H9 (cell line): ENCODE measurements around the gene CCNT1. TPM values are rescaled to one million over a fixed set of nuclear protein-coding genes. Genes with fewer than 3 reads are reported as not detected.

Experiments
- DNase-seq: peaks from one replicate; pipeline ENCODE4 v3.0.0-alpha.2; 2017
- H2AFZ ChIP-seq: one replicate; pipeline ENCODE4 v1.6.1; 2013; ENCODE audit warnings: mild to moderate bottlenecking, low read length, control low read depth, moderate library complexity
- H2AK5ac ChIP-seq: 2 replicates; pipeline ENCODE4 v1.6.1; 2013; ENCODE audit warnings: low read length, control low read depth, mixed read lengths; ENCODE audit not compliant: insufficient read length
- H2BK120ac ChIP-seq: one replicate; pipeline ENCODE4 v1.6.1; 2013; ENCODE audit warnings: low read depth, mild to moderate bottlenecking, low read length, control low read depth, inconsistent platforms; ENCODE audit not compliant: poor library complexity, severe bottlenecking
- H2BK12ac ChIP-seq: 2 replicates; pipeline ENCODE4 v1.6.1; 2013; ENCODE audit warnings: low read length, control low read depth, mixed read lengths, low read depth; ENCODE audit not compliant: insufficient read length
- H2BK15ac ChIP-seq: 2 replicates; pipeline ENCODE4 v1.6.1; 2013; ENCODE audit warnings: low read depth, low read length, control low read depth
- H2BK20ac ChIP-seq: one replicate; pipeline ENCODE4 v1.6.1; 2013; ENCODE audit warnings: low read depth, mild to moderate bottlenecking, low read length, control low read depth, inconsistent platforms; ENCODE audit not compliant: poor library complexity, severe bottlenecking
- H2BK5ac ChIP-seq: 2 replicates; pipeline ENCODE4 v1.6.1; 2013; ENCODE audit warnings: low read length, control low read depth, mixed read lengths; ENCODE audit not compliant: insufficient read length
- H3K14ac ChIP-seq: 2 replicates; pipeline ENCODE4 v1.6.1; 2013; ENCODE audit warnings: low read length, control low read depth; ENCODE audit not compliant: insufficient read depth
- H3K18ac ChIP-seq: 2 replicates; pipeline ENCODE4 v1.6.1; 2013; ENCODE audit warnings: low read depth, mild to moderate bottlenecking, mixed read lengths, low read length, control low read depth; ENCODE audit not compliant: insufficient read length
- H3K23ac ChIP-seq: 2 replicates; pipeline ENCODE4 v1.6.1; 2013; ENCODE audit warnings: low read length, control low read depth, mixed read lengths, low read depth; ENCODE audit not compliant: insufficient read length
- H3K23me2 ChIP-seq: 2 replicates; pipeline ENCODE4 v1.6.1; 2013; ENCODE audit warnings: low read depth, mild to moderate bottlenecking, mixed read lengths, low read length, control low read depth; ENCODE audit not compliant: insufficient read length, poor library complexity, severe bottlenecking
- H3K27ac ChIP-seq: 2 replicates; pipeline ENCODE4 v1.5.1; 2013; ENCODE audit warnings: low read length, control low read depth, mixed read lengths, low read depth; ENCODE audit not compliant: insufficient read length
- H3K27me3 ChIP-seq: 2 replicates; pipeline ENCODE4 v1.6.1; 2013; ENCODE audit warnings: low read length, control low read depth, inconsistent platforms; ENCODE audit not compliant: insufficient read depth
- H3K4ac ChIP-seq: 2 replicates; pipeline ENCODE4 v1.6.1; 2013; ENCODE audit warnings: low read depth, mild to moderate bottlenecking, control low read depth, inconsistent platforms, low read length, moderate library complexity
- H3K4me1 ChIP-seq: 2 replicates; pipeline ENCODE4 v1.6.1; 2013; ENCODE audit warnings: low read length, control low read depth, inconsistent platforms; ENCODE audit not compliant: insufficient read depth
- H3K4me2 ChIP-seq: 2 replicates; pipeline ENCODE4 v1.6.1; 2013; ENCODE audit warnings: low read length, control low read depth, mixed read lengths; ENCODE audit not compliant: insufficient read length, insufficient read depth
- H3K56ac ChIP-seq: 2 replicates; pipeline ENCODE4 v1.6.1; 2013; ENCODE audit warnings: low read depth, mild to moderate bottlenecking, mixed read lengths, low read length, control low read depth; ENCODE audit not compliant: insufficient read length
- H3K79me1 ChIP-seq: 2 replicates; pipeline ENCODE4 v1.6.1; 2013; ENCODE audit warnings: low read depth, mild to moderate bottlenecking, moderate library complexity, low read length, control low read depth, inconsistent platforms; ENCODE audit not compliant: insufficient read depth, poor library complexity, severe bottlenecking
- H3K79me2 ChIP-seq: 2 replicates; pipeline ENCODE4 v1.6.1; 2013; ENCODE audit warnings: low read length, control low read depth, inconsistent platforms; ENCODE audit not compliant: insufficient read depth
- H3K9ac ChIP-seq: 2 replicates; pipeline ENCODE4 v1.6.1; 2013; ENCODE audit warnings: low read length, control low read depth, mixed read lengths; ENCODE audit not compliant: insufficient read length; ENCODE audit errors: extremely low read depth
- H3K9me3 ChIP-seq: one replicate; pipeline ENCODE4 v1.6.1; 2013; ENCODE audit warnings: low read depth, low read length, inconsistent platforms; ENCODE audit not compliant: control insufficient read depth
- H3T11ph ChIP-seq: one replicate; pipeline ENCODE4 v1.6.1; 2013; ENCODE audit warnings: mild to moderate bottlenecking, low read length, control low read depth, inconsistent platforms
- H4K20me1 ChIP-seq: one replicate; pipeline ENCODE4 v1.6.1; 2013; ENCODE audit not compliant: control insufficient read depth, insufficient read length, insufficient read depth
- H4K5ac ChIP-seq: 2 replicates; pipeline ENCODE4 v1.6.1; 2013; ENCODE audit warnings: low read depth, mild to moderate bottlenecking, mixed read lengths, low read length, control low read depth; ENCODE audit not compliant: insufficient read length
- H4K8ac ChIP-seq: replicated peaks from 2 replicates; pipeline ENCODE4 v1.6.1; 2013; ENCODE audit warnings: low read length, control low read depth, mixed read lengths, low read depth; ENCODE audit not compliant: insufficient read length
- H4K91ac ChIP-seq: 2 replicates; pipeline ENCODE4 v1.6.1; 2013; ENCODE audit warnings: low read depth, mild to moderate bottlenecking, moderate library complexity, mixed read lengths, low read length, control low read depth; ENCODE audit not compliant: insufficient read length
- H3K27ac Mint-ChIP-seq, 3 experiments: 2 replicates in 2 of 3; 3 replicates in 1 of 3; pipeline ENCODE4 v1.8.0; 2020 to 2021; ENCODE audit warnings: mixed read lengths in 3 of 3, mild to moderate bottlenecking in 1 of 3, moderate library complexity in 1 of 3
- H3K27me3 Mint-ChIP-seq: 2 replicates; pipeline ENCODE4 v1.8.0; 2021; ENCODE audit warnings: low read depth, mild to moderate bottlenecking, moderate library complexity, mixed read lengths
- H3K36me3 Mint-ChIP-seq, 3 experiments: 2 replicates in 2 of 3; 3 replicates in 1 of 3; pipeline ENCODE4 v1.8.0; 2020 to 2021; ENCODE audit warnings: low read depth in 3 of 3, mixed read lengths in 3 of 3; ENCODE audit not compliant: insufficient read depth in 1 of 3
- H3K4me1 Mint-ChIP-seq, 2 experiments: 2 replicates each; pipeline ENCODE4 v1.8.0; 2020; ENCODE audit warnings: mixed read lengths in 2 of 2
- H3K4me3 Mint-ChIP-seq, 2 experiments: 2 replicates in 1 of 2; 3 replicates in 1 of 2; pipeline ENCODE4 v1.8.0; 2020 to 2021; ENCODE audit warnings: mild to moderate bottlenecking in 2 of 2, mixed read lengths in 2 of 2, moderate library complexity in 1 of 2
- H3K9me3 Mint-ChIP-seq, 2 experiments: 2 replicates in 1 of 2; 3 replicates in 1 of 2; pipeline ENCODE4 v1.8.0; 2020; ENCODE audit warnings: mild to moderate bottlenecking in 2 of 2, mixed read lengths in 2 of 2, moderate library complexity in 1 of 2
- WGBS: extraction: QIAGEN DNeasy Blood & Tissue Kit; methylation state at CpG from one replicate; pipeline ENCODE4 v1.1.7; 2013; ENCODE audit warnings: missing lambda C conversion rate, low lambda C conversion rate, mixed read lengths; ENCODE audit not compliant: insufficient read length; ENCODE audit errors: extremely low coverage; 5-methylcytosine and 5-hydroxymethylcytosine counted together
- total RNA-seq: library from RNA; stranded (reverse); gene quantifications from 2 replicates; pipeline ENCODE4 v1.2.1, GENCODE V29; 2021
- TF ChIP-seq, protein P1 (sequence below): fragments of 200-600 bp; sonication (generic); conservative IDR thresholded peaks from 3 replicates; pipeline ENCODE4 v1.8.0; 2021; ENCODE audit warnings: antibody characterized with exemption, mild to moderate bottlenecking

CCNT1 gene
- total RNA-seq, 1 experiment from 2014 or later = 53.1 TPM

DNA sequence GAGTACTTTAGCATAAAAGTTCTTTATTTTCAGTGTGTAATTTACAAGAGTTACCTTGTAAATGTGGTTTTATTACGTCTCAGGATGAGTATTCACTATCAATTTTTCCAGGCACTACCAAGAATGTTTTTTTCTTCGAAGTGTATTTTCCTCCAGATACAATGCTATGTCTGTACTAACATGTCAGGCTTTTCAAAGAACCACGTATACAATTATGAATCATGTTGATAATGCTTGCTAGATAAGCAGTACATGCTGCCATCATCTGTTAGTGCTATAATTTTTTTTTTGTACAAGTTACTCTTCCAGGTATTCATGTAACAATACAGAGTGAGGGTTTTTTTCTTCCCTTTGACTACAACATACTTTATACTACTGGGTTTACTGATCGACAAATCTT lies 28.9 kb downstream of the CCNT1 start:
- H3K27me3 Mint-ChIP-seq = peaks cover 1% of the 10 kb centered on the region; the same call in 1 of the 2 replicates
- H3K23ac ChIP-seq = no peak overlapping the region
- no peak for DNase-seq
- peaks cover 5% of the 10 kb centered on the region for H3K79me2 ChIP-seq
- no peak overlapping the region for H2BK15ac ChIP-seq
- H3K27me3 ChIP-seq = no peaks in the 10 kb centered on the region
- no peaks in the 10 kb centered on the region for H3K23me2 ChIP-seq
- H2AK5ac ChIP-seq = no peak overlapping the region
- no peak overlapping the region for H2BK12ac ChIP-seq
- no peak overlapping the region for H3K56ac ChIP-seq
- H3K14ac ChIP-seq = no peak overlapping the region
- H3K36me3 Mint-ChIP-seq = peaks cover 5 to 43% (median 18%) of the 10 kb centered on the region in 3 experiments; a peak in 6 of 7 replicates
- no peaks in the 10 kb centered on the region for H3K9me3 Mint-ChIP-seq
- no peak overlapping the region for H3K4me2 ChIP-seq
- no peak overlapping the region for H3T11ph ChIP-seq
- no peak overlapping the region for H3K27ac ChIP-seq
- no peaks in the 10 kb centered on the region for H4K20me1 ChIP-seq
- H3K4me3 Mint-ChIP-seq = no peak overlapping the region
- H2AFZ ChIP-seq = no peak overlapping the region
- H4K8ac ChIP-seq = no peak overlapping the region
- TF ChIP-seq, protein P1, sequence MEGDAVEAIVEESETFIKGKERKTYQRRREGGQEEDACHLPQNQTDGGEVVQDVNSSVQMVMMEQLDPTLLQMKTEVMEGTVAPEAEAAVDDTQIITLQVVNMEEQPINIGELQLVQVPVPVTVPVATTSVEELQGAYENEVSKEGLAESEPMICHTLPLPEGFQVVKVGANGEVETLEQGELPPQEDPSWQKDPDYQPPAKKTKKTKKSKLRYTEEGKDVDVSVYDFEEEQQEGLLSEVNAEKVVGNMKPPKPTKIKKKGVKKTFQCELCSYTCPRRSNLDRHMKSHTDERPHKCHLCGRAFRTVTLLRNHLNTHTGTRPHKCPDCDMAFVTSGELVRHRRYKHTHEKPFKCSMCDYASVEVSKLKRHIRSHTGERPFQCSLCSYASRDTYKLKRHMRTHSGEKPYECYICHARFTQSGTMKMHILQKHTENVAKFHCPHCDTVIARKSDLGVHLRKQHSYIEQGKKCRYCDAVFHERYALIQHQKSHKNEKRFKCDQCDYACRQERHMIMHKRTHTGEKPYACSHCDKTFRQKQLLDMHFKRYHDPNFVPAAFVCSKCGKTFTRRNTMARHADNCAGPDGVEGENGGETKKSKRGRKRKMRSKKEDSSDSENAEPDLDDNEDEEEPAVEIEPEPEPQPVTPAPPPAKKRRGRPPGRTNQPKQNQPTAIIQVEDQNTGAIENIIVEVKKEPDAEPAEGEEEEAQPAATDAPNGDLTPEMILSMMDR = no peak
- no peak overlapping the region for H2BK20ac ChIP-seq
- no peaks in the 10 kb centered on the region for H3K79me1 ChIP-seq
- no peak overlapping the region for H2BK120ac ChIP-seq
- H3K4ac ChIP-seq = no peak overlapping the region
- H3K18ac ChIP-seq = no peak overlapping the region
- H3K4me1 ChIP-seq = no peaks in the 10 kb centered on the region
- no peaks in the 10 kb centered on the region for H3K4me1 Mint-ChIP-seq
- no peak overlapping the region for H3K9ac ChIP-seq
- no peaks in the 10 kb centered on the region for H3K9me3 ChIP-seq
- H4K91ac ChIP-seq = no peak overlapping the region
- H2BK5ac ChIP-seq = no peak overlapping the region
- no CpG with 5 or more reads among the region's 4 CpGs for WGBS
- H3K27ac Mint-ChIP-seq = no peak overlapping the region
- no peak overlapping the region for H4K5ac ChIP-seq
